Keratinocyte (primary cell): ENCODE measurements around the gene ITGBL1. TPM values are rescaled to one million over a fixed set of nuclear protein-coding genes. Genes with fewer than 3 reads are reported as not detected.

Source experiments
- DNase-seq: peaks from one replicate; pipeline ENCODE4 v3.0.0-alpha.2; 2011; ENCODE audit warnings: low read depth, missing footprints, low spot score
- FAIRE-seq: peaks from 2 replicates; lab custom pipeline; 2011; peaks lifted over from hg19 to GRCh38; lab: Jason Lieb, UNC
- H2AFZ ChIP-seq: 2 replicates; pipeline ENCODE4 v1.6.0; 2012; ENCODE audit warnings: low read length, control low read depth, inconsistent platforms; ENCODE audit not compliant: control insufficient read depth
- H3K27ac ChIP-seq: 2 replicates; pipeline ENCODE4 v1.5.1; 2011; ENCODE audit warnings: low read length; ENCODE audit not compliant: control insufficient read depth, insufficient read depth
- H3K27me3 ChIP-seq: 3 replicates; pipeline ENCODE4 v1.6.0; 2011; ENCODE audit warnings: low read length; ENCODE audit not compliant: control insufficient read depth, insufficient read depth; ENCODE audit errors: extremely low read depth
- H3K36me3 ChIP-seq, 2 experiments: 2 replicates in 1 of 2; 3 replicates in 1 of 2; pipeline ENCODE4 v1.5.1; 2011; ENCODE audit warnings: low read length in 2 of 2, mild to moderate bottlenecking in 1 of 2; ENCODE audit not compliant: control insufficient read depth in 2 of 2, insufficient read depth in 2 of 2; ENCODE audit errors: extremely low read depth in 1 of 2
- H3K4me1 ChIP-seq: 3 replicates; pipeline ENCODE4 v1.5.1; 2011; ENCODE audit warnings: low read length; ENCODE audit not compliant: control insufficient read depth, insufficient read depth; ENCODE audit errors: extremely low read depth
- H3K4me2 ChIP-seq: 3 replicates; pipeline ENCODE4 v1.6.0; 2011; ENCODE audit warnings: low read depth, low read length; ENCODE audit not compliant: control insufficient read depth, insufficient read depth; ENCODE audit errors: extremely low read depth
- H3K4me3 ChIP-seq, 3 experiments: fragments of 200-600 bp in 1 of 3; sonication (generic) in 1 of 3; 2 replicates in 2 of 3; 3 replicates in 1 of 3; pipeline ENCODE4 v1.5.1; 2011 to 2016; ENCODE audit warnings: low read length in 3 of 3, mild to moderate bottlenecking in 3 of 3, control low read depth in 2 of 3, inconsistent platforms in 1 of 3, low read depth in 1 of 3, mixed read lengths in 1 of 3, mixed run types in 1 of 3, moderate library complexity in 1 of 3; ENCODE audit not compliant: control insufficient read depth in 2 of 3, insufficient read depth in 2 of 3; ENCODE audit errors: extremely low read depth in 1 of 3
- H3K79me2 ChIP-seq: 2 replicates; pipeline ENCODE4 v1.6.0; 2012; ENCODE audit warnings: low read length; ENCODE audit not compliant: control insufficient read depth, insufficient read depth
- H3K9ac ChIP-seq: 3 replicates; pipeline ENCODE4 v1.6.0; 2011; ENCODE audit warnings: low read length; ENCODE audit not compliant: control insufficient read depth, insufficient read depth; ENCODE audit errors: extremely low read depth
- H3K9me1 ChIP-seq: 3 replicates; pipeline ENCODE4 v1.6.0; 2011; ENCODE audit warnings: low read length; ENCODE audit not compliant: control insufficient read depth, insufficient read depth; ENCODE audit errors: extremely low read depth
- H3K9me3 ChIP-seq: 2 replicates; pipeline ENCODE4 v1.5.1; 2012; ENCODE audit warnings: low read depth, low read length; ENCODE audit not compliant: control insufficient read depth
- H4K20me1 ChIP-seq: 3 replicates; pipeline ENCODE4 v1.6.0; 2011; ENCODE audit warnings: low read length; ENCODE audit not compliant: control insufficient read depth, insufficient read depth; ENCODE audit errors: extremely low read depth
- CTCF ChIP-seq, 3 experiments: IDR thresholded peaks in 1 of 3; conservative IDR thresholded peaks in 1 of 3; optimal IDR thresholded peaks in 1 of 3; 2 replicates in 2 of 3; 3 replicates in 1 of 3; pipeline versions ENCODE3 to v1.5.1; 2011; ENCODE audit warnings: low read length in 3 of 3, mild to moderate bottlenecking in 3 of 3, moderate library complexity in 2 of 3, control low read depth in 1 of 3, inconsistent platforms in 1 of 3; ENCODE audit not compliant: insufficient read depth in 2 of 3; ENCODE audit errors: extremely low read depth in 1 of 3
- EZH2 ChIP-seq: IDR thresholded peaks from one replicate; pipeline ENCODE4 v1.6.1; 2012; ENCODE audit warnings: inconsistent platforms, mild to moderate bottlenecking, low read length, moderate library complexity
- dilution Hi-C: fragments of 300-500 bp; cut with MboI; formaldehyde crosslinking; loops from one replicate; pipeline ENCODE4 v1.7.0; 2020; ENCODE audit warnings: low sequenced_read_pairs; ENCODE audit not compliant: extremely low pct_ligation_motif_present
- polyA plus RNA-seq, 5 experiments: library from polyadenylated mRNA; depleted of rRNA in 3 of 5; stranded (reverse) in 3 of 5; stranded (forward) in 1 of 5; unstranded in 1 of 5; fragments of >200 nt; gene quantifications; 1 replicate in 1 of 5; 2 replicates in 3 of 5; 3 replicates in 1 of 5; pipeline versions ENCODE4 v1.2.1 to v1.2.3, GENCODE V29; 2011 to 2012; ENCODE audit warnings: missing spikeins in 2 of 5, low read depth in 1 of 5, low replicate concordance in 1 of 5

The ITGBL1 gene
- polyA plus RNA-seq, 1 donor (not counting 4 experiments of a cell fraction or from before 2014, with no cell fraction given) = 2.1 TPM

- dilution Hi-C loops = no loop called here
- no peak for FAIRE-seq
- TF ChIP-seq EZH2 = no peak
- no peak for TF ChIP-seq CTCF (optimal IDR thresholded peaks at IDR 0.05 in 1 of 3, IDR thresholded peaks at IDR 0.05 in 1 of 3, conservative IDR thresholded peaks at IDR 0.05 in 1 of 3; ENCODE audit: extremely low read depth in 1 of 3, insufficient read depth in 2 of 3, low read length in 3 of 3)
- no peak overlapping the region for H3K4me3 ChIP-seq
- no peaks in the 10 kb centered on the region for H3K79me2 ChIP-seq
- no peak overlapping the region for H2AFZ ChIP-seq
- no peaks in the 10 kb centered on the region for H3K9me1 ChIP-seq
- no peaks in the 10 kb centered on the region for H3K27me3 ChIP-seq
- H3K9me3 ChIP-seq = no peaks in the 10 kb centered on the region
- H3K9ac ChIP-seq = no peak overlapping the region
- H3K4me2 ChIP-seq = no peak overlapping the region
- DNase-seq = no peak
- H3K36me3 ChIP-seq = no peaks in the 10 kb centered on the region
- H3K27ac ChIP-seq = no peak overlapping the region
- H3K4me1 ChIP-seq = peaks cover 11% of the 10 kb centered on the region
- H4K20me1 ChIP-seq = no peaks in the 10 kb centered on the region
Measured at GRCh38 chr13:101487438-101487830, 35.0 kb downstream of the ITGBL1 start.

- DNase-seq = no peak
- Histone ChIP-seq H3K9ac (no peak overlapping the region), H3K36me3 (no peaks in the 10 kb centered on the region), H4K20me1 (no peaks in the 10 kb centered on the region), H3K79me2 (no peaks in the 10 kb centered on the region), H3K9me1 (no peaks in the 10 kb centered on the region), H3K4me3 (no peak overlapping the region), H3K4me1 (peaks cover 11% of the 10 kb centered on the region), H2AFZ (no peak overlapping the region), H3K9me3 (no peaks in the 10 kb centered on the region), H3K4me2 (no peak overlapping the region), H3K27ac (no peak overlapping the region), H3K27me3 (no peaks in the 10 kb centered on the region)
- dilution Hi-C loops = no loop called here
- FAIRE-seq = no peak
- no peak for TF ChIP-seq EZH2
Measured at GRCh38 chr13:101488734-101489133, 36.3 kb downstream of the ITGBL1 start.
